Esophagus (tissue), 2 donors: ENCODE data around the gene BMF. TPM values are rescaled to one million over a fixed set of nuclear protein-coding genes. Genes with fewer than 3 reads are reported as not detected.
A peak's percentile ranks its signal among the peaks of the same experiment; 100 is the strongest.

ENCODE experiments used
- H3K27ac ChIP-seq, 2 donors: one replicate each; pipeline ENCODE4 v1.5.1; 2013; ENCODE audit warnings: low read depth in 2 of 2, mild to moderate bottlenecking in 2 of 2, inconsistent platforms in 1 of 2, low read length in 1 of 2, moderate library complexity in 1 of 2
- H3K27me3 ChIP-seq, 2 donors: one replicate each; pipeline ENCODE4 v1.6.1; 2013; ENCODE audit warnings: low read length in 2 of 2, control low read depth in 1 of 2, mild to moderate bottlenecking in 1 of 2; ENCODE audit not compliant: insufficient read depth in 2 of 2, control insufficient read depth in 1 of 2
- H3K36me3 ChIP-seq, 2 donors: one replicate each; pipeline ENCODE4 v1.6.1; 2013; ENCODE audit warnings: low read length in 1 of 2; ENCODE audit not compliant: control insufficient read depth in 2 of 2, insufficient read depth in 2 of 2
- H3K4me1 ChIP-seq, 2 donors: one replicate each; pipeline ENCODE4 v1.6.1; 2013; ENCODE audit warnings: low read length in 1 of 2; ENCODE audit not compliant: control insufficient read depth in 2 of 2, insufficient read depth in 2 of 2
- H3K4me3 ChIP-seq, 2 donors: one replicate each; pipeline ENCODE4 v1.5.1; 2013; ENCODE audit warnings: low read length in 2 of 2, mild to moderate bottlenecking in 2 of 2, low read depth in 1 of 2, moderate library complexity in 1 of 2
- H3K9me3 ChIP-seq, 2 donors: one replicate each; pipeline ENCODE4 v1.6.1; 2013; ENCODE audit warnings: mild to moderate bottlenecking in 2 of 2, low read depth in 1 of 2, low read length in 1 of 2, moderate library complexity in 1 of 2; ENCODE audit not compliant: control insufficient read depth in 2 of 2, insufficient read depth in 1 of 2
- WGBS, 2 donors: extraction: QIAGEN DNeasy Blood & Tissue Kit; methylation state at CpG; one replicate each; pipeline ENCODE4 v1.1.7; 2013; 5-methylcytosine and 5-hydroxymethylcytosine counted together
- polyA plus RNA-seq, 2 donors: library from polyadenylated mRNA; stranded (reverse); fragments of 200-250 nt; gene quantifications; one replicate each; pipeline ENCODE4 v1.2.3, GENCODE V29; 2013
- donor health status: healthy with polysubstance abuse.
- donor health status: Bipolar disorder and iron deficiency.

The BMF gene
- polyA plus RNA-seq, 2 donors, result 1.0 to 1.2 TPM

- Histone ChIP-seq H3K27me3 (no peaks in the 10 kb centered on the region), H3K27ac (peak overlapping the region in 1 of 2 donors; percentile 88), H3K4me3 (no peak overlapping the region), H3K9me3 (no peaks in the 10 kb centered on the region), H3K36me3 (no peaks in the 10 kb centered on the region), H3K4me1 (peaks cover 11 to 41% of the 10 kb centered on the region in 2 donors)
- WGBS, 2 donors, result 75 to 81% methylated on average over 10 of the region's 10 CpGs
Observed at GRCh38 chr15:40097096-40097967, 11.3 kb downstream of the BMF start.

GRCh38 chr15:40096094-40096891 lies 12.4 kb downstream of the BMF start:
- Histone ChIP-seq H3K36me3 (no peaks in the 10 kb centered on the region), H3K9me3 (no peaks in the 10 kb centered on the region), H3K27ac (no peak overlapping the region), H3K4me1 (peaks cover 11 to 40% of the 10 kb centered on the region in 2 donors), H3K27me3 (no peaks in the 10 kb centered on the region), H3K4me3 (no peak overlapping the region)
- 65 to 67% methylated on average over 8 of the region's 8 CpGs for WGBS, 2 donors

GRCh38 chr15:40095371-40096093 lies 13.1 kb downstream of the BMF start:
- no peak overlapping the region for H3K27ac ChIP-seq
- peaks cover 14 to 37% of the 10 kb centered on the region in 2 donors for H3K4me1 ChIP-seq
- 58 to 78% methylated on average over 8 to 9 of the region's 9 CpGs for WGBS, 2 donors
- H3K27me3 ChIP-seq, result no peaks in the 10 kb centered on the region
- no peaks in the 10 kb centered on the region for H3K9me3 ChIP-seq
- no peak overlapping the region for H3K4me3 ChIP-seq
- no peaks in the 10 kb centered on the region for H3K36me3 ChIP-seq

GRCh38 chr15:40094156-40094555 lies 14.5 kb downstream of the BMF start:
- 93 to 98% methylated on average over 4 of the region's 4 CpGs for WGBS, 2 donors
- H3K9me3 ChIP-seq, result no peaks in the 10 kb centered on the region
- H3K36me3 ChIP-seq, result no peaks in the 10 kb centered on the region
- H3K27me3 ChIP-seq, result no peaks in the 10 kb centered on the region
- H3K4me3 ChIP-seq, result no peak overlapping the region
- H3K4me1 ChIP-seq, result peaks cover 14 to 31% of the 10 kb centered on the region in 2 donors
- no peak overlapping the region for H3K27ac ChIP-seq

- Histone ChIP-seq H3K4me3 (no peak overlapping the region), H3K4me1 (peaks cover 10 to 23% of the 10 kb centered on the region in 2 donors)
Observed at GRCh38 chr15:40092979-40093869, 15.5 kb downstream of the BMF start.

GRCh38 chr15:40092256-40092978 lies 16.3 kb downstream of the BMF start:
- H3K27me3 ChIP-seq, result no peaks in the 10 kb centered on the region
- no peaks in the 10 kb centered on the region for H3K9me3 ChIP-seq
- 16 to 22% methylated on average over 11 of the region's 11 CpGs for WGBS, 2 donors
- no peaks in the 10 kb centered on the region for H3K36me3 ChIP-seq
- peaks cover 9 to 17% of the 10 kb centered on the region in 2 donors for H3K4me1 ChIP-seq
- H3K4me3 ChIP-seq, result no peak overlapping the region
- peak overlapping the region; percentile 34 to 57 for H3K27ac ChIP-seq

More at GRCh38 chr15:40092979-40093869, 15.5 kb downstream of the BMF start:
- Histone ChIP-seq H3K27me3 (no peaks in the 10 kb centered on the region), H3K27ac (peak overlapping the region; percentile 34 to 57), H3K36me3 (no peaks in the 10 kb centered on the region), H3K9me3 (no peaks in the 10 kb centered on the region)
- WGBS, 2 donors, result 29 to 43% methylated on average over 20 of the region's 20 CpGs

- Histone ChIP-seq H3K4me3 (no peak overlapping the region), H3K27me3 (no peaks in the 10 kb centered on the region), H3K36me3 (no peaks in the 10 kb centered on the region), H3K4me1 (peaks cover 9 to 17% of the 10 kb centered on the region in 2 donors), H3K27ac (no peak overlapping the region), H3K9me3 (no peaks in the 10 kb centered on the region)
- WGBS, 2 donors, result 22 to 33% methylated on average over 6 of the region's 6 CpGs
Observed at GRCh38 chr15:40091861-40092255, 16.8 kb downstream of the BMF start.

- H3K9me3 ChIP-seq, result no peaks in the 10 kb centered on the region
- no peaks in the 10 kb centered on the region for H3K27me3 ChIP-seq
- 91 to 94% methylated on average over 14 of the region's 14 CpGs for WGBS, 2 donors
- no peak overlapping the region for H3K27ac ChIP-seq
- peaks cover 9 to 17% of the 10 kb centered on the region in 2 donors for H3K4me1 ChIP-seq
- H3K36me3 ChIP-seq, result no peaks in the 10 kb centered on the region
- H3K4me3 ChIP-seq, result no peak overlapping the region
Observed at GRCh38 chr15:40090774-40091455, 17.8 kb downstream of the BMF start.
